Measurements from ENCODE around the gene C1orf146.

GRCh38 chr1:92240034-92240433 lies 22.3 kb downstream of the C1orf146 start:
- no peak for TF ChIP-seq CTCF (IDR thresholded peaks at IDR 0.05)
- TF ChIP-seq EZH2 (IDR thresholded peaks at IDR 0.05; ENCODE audit: borderline replicate concordance, insufficient read depth, low read depth, low read length, poor library complexity, severe bottlenecking): no peak
